Stimulated activated naive CD8-positive, alpha-beta T cell treated with anti-CD3 and anti-CD28 coated beads, Interleukin-15, amount 100 ng/mL, for 72 hours (primary cell): ENCODE measurements around the gene MGLL.

Experiments
- ATAC-seq: fragments of 150-1000 bp; cut with Tn5 transposase; 2 replicates; pipeline ENCODE4 v1.10.0; 2021; ENCODE audit warnings: mild to moderate bottlenecking, moderate library complexity
- DNase-seq, 2 donors: peaks; one replicate each; pipeline ENCODE4 v3.0.0; 2021 to 2022
- H3K27ac Mint-ChIP-seq, 2 donors: one replicate each; pipeline ENCODE4 v1.8.0; 2022; ENCODE audit warnings: mild to moderate bottlenecking in 2 of 2, mixed read lengths in 2 of 2, moderate library complexity in 2 of 2
- H3K27me3 Mint-ChIP-seq: one replicate; pipeline ENCODE4 v1.8.0; 2022; ENCODE audit warnings: mixed read lengths
- H3K4me1 Mint-ChIP-seq: one replicate; pipeline ENCODE4 v1.8.0; 2022; ENCODE audit warnings: mild to moderate bottlenecking, mixed read lengths
- H3K4me3 Mint-ChIP-seq, 2 donors: one replicate each; pipeline ENCODE4 v1.8.0; 2022; ENCODE audit warnings: mild to moderate bottlenecking in 2 of 2, mixed read lengths in 2 of 2, moderate library complexity in 1 of 2
- H3K9me3 Mint-ChIP-seq, 2 donors: one replicate each; pipeline ENCODE4 v1.8.0; 2022; ENCODE audit warnings: mixed read lengths in 2 of 2

Gene MGLL

DNA sequence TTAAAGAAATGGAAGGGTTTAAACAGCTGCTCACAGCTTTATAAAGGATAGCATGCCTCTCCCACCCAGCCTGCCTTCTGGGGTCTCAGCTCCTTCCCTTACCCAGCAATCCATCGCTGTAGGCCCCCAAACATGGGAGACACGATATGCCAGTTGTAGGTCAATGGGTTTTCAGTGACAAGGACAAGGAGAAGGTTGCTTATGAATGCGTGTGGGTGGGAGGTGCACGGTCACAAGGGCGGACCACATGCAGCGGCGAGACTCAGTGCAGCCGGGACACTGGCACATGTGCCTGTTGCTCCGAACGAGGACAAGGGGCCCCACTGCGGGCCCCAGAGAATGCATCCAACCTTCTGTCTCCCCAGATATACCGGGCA is 67.0 kb downstream of the MGLL start:
- ATAC-seq (no peak), DNase-seq (no peak)
- Mint-ChIP-seq H3K27ac (peak overlapping the region in 1 of 2 donors; percentile 35), H3K27me3 (peaks cover 18% of the 10 kb centered on the region), H3K4me3 (peak overlapping the region; percentile 62 to 71), H3K4me1 (peaks cover 41% of the 10 kb centered on the region), H3K9me3 (no peaks in the 10 kb centered on the region)

DNA sequence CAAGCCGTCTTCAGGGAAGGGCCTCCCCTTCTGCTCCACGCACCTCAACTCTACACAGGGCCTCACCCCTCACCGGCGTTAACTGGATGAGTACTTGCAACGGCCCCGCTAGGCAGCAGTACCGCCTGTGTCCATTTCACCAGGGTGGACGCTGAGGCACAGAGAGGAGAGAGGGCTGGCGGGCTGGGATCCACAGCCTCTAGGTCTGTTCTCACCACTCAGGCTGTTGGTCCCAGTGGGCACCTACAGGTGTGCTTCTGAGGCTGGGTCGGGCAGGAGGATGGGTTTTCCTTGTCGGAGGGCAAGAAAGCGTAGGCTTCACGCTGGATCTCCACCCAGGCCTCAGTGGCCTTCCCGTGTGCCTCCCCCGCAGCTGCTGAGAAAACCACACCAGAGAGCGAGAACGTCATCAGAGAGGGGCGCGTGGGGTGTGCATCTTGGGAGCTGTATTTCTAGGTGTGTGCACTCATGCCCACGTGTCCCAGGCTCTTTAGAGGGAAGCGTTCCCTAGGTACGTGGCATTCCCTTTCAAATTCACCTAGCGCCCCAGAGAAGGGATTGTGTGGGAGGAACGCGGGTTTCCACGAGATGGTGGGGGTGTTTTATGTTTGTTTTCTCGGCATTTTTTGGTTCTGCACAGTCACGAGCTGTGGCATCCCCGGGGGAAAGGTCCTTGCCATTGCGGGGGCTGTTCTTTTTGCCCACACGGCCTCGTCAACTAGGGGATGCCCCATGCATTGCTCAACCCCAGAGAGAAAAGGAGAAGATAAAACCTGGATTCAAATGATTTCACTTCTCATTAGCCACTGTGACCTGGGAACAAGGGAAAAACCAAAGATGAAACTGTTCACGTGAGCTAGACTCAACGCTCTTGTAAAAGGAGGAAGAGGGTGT is 67.7 kb downstream of the MGLL start:
- Mint-ChIP-seq H3K4me3 (peak overlapping the region; percentile 62 to 71), H3K27me3 (peaks cover 24% of the 10 kb centered on the region), H3K9me3 (no peaks in the 10 kb centered on the region), H3K27ac (peak overlapping the region; percentile 35 to 80), H3K4me1 (peaks cover 48% of the 10 kb centered on the region)
- DNase-seq (peak; percentile 36 to 46), ATAC-seq (peak; percentile 75)

GRCh38 chr3:127753898-127754410 is 68.4 kb downstream of the MGLL start:
- ATAC-seq (peak; percentile 16), DNase-seq (no peak)
- Mint-ChIP-seq H3K4me1 (peaks cover 49% of the 10 kb centered on the region), H3K9me3 (no peaks in the 10 kb centered on the region), H3K27ac (peak overlapping the region in 1 of 2 donors; percentile 80), H3K27me3 (peaks cover 24% of the 10 kb centered on the region), H3K4me3 (peak overlapping the region; percentile 62 to 71)

GRCh38 chr3:127753338-127753737 is 69.0 kb downstream of the MGLL start:
- Mint-ChIP-seq H3K9me3 (no peaks in the 10 kb centered on the region), H3K27me3 (peaks cover 24% of the 10 kb centered on the region), H3K27ac (no peak overlapping the region), H3K4me1 (peaks cover 49% of the 10 kb centered on the region), H3K4me3 (no peak overlapping the region)
- no peak for DNase-seq
- no peak for ATAC-seq

DNA sequence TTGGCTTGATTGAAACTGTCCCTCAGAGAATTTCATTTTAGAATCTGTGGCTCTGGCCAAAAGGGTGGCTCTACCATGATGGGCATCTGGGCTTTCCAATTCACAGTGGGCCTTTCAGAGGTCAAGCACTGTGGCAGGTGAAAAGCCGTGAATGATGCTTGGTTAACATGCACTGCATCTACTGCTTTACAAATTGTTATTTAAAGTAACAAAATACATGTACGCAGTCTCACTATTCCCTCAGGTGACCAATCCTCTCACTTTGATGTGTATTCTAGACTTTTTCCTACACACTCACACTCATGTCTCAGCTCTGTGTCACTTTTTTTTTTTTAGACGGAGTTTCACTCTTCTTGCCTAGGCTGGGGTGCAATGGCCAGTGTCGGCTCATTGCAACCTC is 70.5 kb downstream of the MGLL start:
- peaks cover 24% of the 10 kb centered on the region for H3K27me3 Mint-ChIP-seq
- H3K4me3 Mint-ChIP-seq: no peak overlapping the region
- no peak overlapping the region for H3K27ac Mint-ChIP-seq
- H3K4me1 Mint-ChIP-seq: peaks cover 49% of the 10 kb centered on the region
- H3K9me3 Mint-ChIP-seq: no peaks in the 10 kb centered on the region
- no peak for DNase-seq
- no peak for ATAC-seq

GRCh38 chr3:127751163-127751621 is 71.1 kb downstream of the MGLL start:
- no peaks in the 10 kb centered on the region for H3K9me3 Mint-ChIP-seq
- H3K4me1 Mint-ChIP-seq: peaks cover 45% of the 10 kb centered on the region
- DNase-seq (no peak), ATAC-seq (no peak)
- H3K4me3 Mint-ChIP-seq: no peak overlapping the region
- peaks cover 24% of the 10 kb centered on the region for H3K27me3 Mint-ChIP-seq
- no peak overlapping the region for H3K27ac Mint-ChIP-seq

- Mint-ChIP-seq H3K27me3 (peaks cover 24% of the 10 kb centered on the region), H3K4me1 (peaks cover 37% of the 10 kb centered on the region), H3K27ac (no peak overlapping the region), H3K4me3 (no peak overlapping the region), H3K9me3 (no peaks in the 10 kb centered on the region)
- DNase-seq: peak in 1 of 2 donors; percentile 22
- ATAC-seq: peak; percentile 58
These were observed 71.9 kb downstream of the MGLL start for GRCh38 chr3:127750226-127751031.

DNA sequence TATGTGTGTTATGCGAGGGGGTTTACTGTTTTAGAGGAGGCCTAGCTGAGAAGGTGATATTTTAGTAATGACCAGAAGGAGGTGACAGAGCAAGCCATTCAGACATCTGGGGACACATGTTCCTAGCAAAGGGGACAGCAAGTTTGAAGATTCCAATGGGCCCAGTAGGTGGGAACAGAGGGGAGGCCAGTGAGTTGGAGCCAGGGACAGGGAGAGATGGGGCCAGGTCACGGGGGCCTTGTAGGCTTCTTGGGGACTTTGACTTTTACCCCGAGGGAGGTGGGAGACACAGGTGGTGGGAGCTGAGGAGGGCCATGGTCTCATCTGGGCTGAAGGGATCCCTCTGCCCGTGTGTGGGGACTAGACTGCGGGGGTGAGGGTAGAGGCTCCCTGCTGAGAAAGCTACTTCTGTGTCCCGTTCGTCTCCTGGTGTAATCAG is 72.5 kb downstream of the MGLL start:
- no peak for DNase-seq
- Mint-ChIP-seq H3K27ac (no peak overlapping the region), H3K27me3 (peaks cover 24% of the 10 kb centered on the region), H3K4me3 (no peak overlapping the region), H3K4me1 (peaks cover 31% of the 10 kb centered on the region), H3K9me3 (no peaks in the 10 kb centered on the region)
- ATAC-seq: no peak

DNA sequence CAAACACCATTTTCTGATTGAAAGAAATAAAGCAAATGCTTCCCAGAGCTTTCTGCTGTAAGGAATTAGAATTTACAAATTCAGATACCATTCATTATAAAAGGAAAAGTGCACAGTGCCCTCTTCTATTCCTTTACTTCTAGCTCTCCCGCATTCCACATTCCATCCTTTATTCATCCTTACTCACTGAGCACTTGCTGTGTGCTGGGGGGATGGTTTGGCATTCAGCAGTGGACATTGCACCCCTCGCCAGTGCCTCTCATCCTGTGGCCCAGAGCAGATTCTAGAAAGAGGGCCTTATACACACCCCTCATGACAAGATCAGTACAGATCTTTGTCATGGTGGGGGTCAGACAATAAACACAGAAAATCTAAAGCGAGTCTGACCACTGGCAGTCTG is 73.0 kb downstream of the MGLL start:
- H3K27me3 Mint-ChIP-seq: peaks cover 24% of the 10 kb centered on the region
- ATAC-seq (no peak), DNase-seq (no peak)
- H3K4me1 Mint-ChIP-seq: peaks cover 26% of the 10 kb centered on the region
- no peak overlapping the region for H3K27ac Mint-ChIP-seq
- H3K4me3 Mint-ChIP-seq: no peak overlapping the region
- H3K9me3 Mint-ChIP-seq: no peaks in the 10 kb centered on the region

GRCh38 chr3:127748754-127749327 is 73.5 kb downstream of the MGLL start:
- H3K4me1 Mint-ChIP-seq: peaks cover 21% of the 10 kb centered on the region
- H3K4me3 Mint-ChIP-seq: no peak overlapping the region
- ATAC-seq (no peak), DNase-seq (no peak)
- no peaks in the 10 kb centered on the region for H3K9me3 Mint-ChIP-seq
- no peak overlapping the region for H3K27ac Mint-ChIP-seq
- peaks cover 24% of the 10 kb centered on the region for H3K27me3 Mint-ChIP-seq

DNA sequence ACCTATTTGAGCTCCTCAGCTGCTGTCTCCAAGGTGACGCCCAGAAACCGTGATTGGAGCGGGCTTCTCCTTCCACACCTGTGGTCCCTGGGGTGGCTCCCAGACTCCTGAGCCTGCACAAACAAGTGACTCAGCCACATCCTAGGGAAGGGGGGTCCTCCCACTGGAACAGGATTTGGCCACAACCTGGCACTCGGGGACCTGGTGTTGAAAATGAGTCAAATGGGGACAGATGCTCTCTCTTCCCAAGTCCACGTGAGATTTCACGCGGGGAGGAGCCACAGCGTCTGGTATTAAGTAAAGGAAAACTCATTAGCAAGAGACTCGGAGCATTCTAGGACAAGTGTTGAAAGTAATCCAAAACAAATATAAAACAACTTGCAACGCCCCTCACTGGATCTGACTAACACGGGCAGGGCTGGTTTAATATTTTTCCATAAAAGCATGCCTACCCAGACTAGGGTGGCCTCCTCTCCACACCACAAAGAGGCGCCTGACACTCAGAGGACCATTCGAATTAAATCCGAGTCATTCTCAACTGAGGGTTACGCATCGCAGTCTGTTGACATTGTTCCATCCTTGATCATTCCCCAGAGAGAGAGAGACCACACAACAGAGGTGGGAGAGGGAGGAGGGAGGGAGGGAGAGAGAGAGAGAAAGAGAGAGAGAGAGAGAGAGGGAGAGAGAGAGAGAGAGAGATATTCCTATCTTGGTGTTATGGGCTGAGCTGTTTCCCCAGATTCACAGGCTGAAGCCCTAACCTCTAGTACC is 74.4 kb downstream of the MGLL start:
- Mint-ChIP-seq H3K27ac (no peak overlapping the region), H3K4me1 (peaks cover 20% of the 10 kb centered on the region), H3K27me3 (peaks cover 27% of the 10 kb centered on the region), H3K4me3 (no peak overlapping the region), H3K9me3 (no peaks in the 10 kb centered on the region)
- DNase-seq (no peak), ATAC-seq (no peak)

- peak overlapping the region in 1 of 2 donors; percentile 54 for H3K27ac Mint-ChIP-seq
- DNase-seq (no peak), ATAC-seq (no peak)
- H3K4me1 Mint-ChIP-seq: peaks cover 20% of the 10 kb centered on the region
- H3K27me3 Mint-ChIP-seq: peaks cover 27% of the 10 kb centered on the region
- H3K9me3 Mint-ChIP-seq: no peaks in the 10 kb centered on the region
- H3K4me3 Mint-ChIP-seq: no peak overlapping the region
These were observed 75.2 kb downstream of the MGLL start for GRCh38 chr3:127747066-127747465.

GRCh38 chr3:127746400-127747057 is 75.8 kb downstream of the MGLL start:
- Mint-ChIP-seq H3K4me1 (peaks cover 20% of the 10 kb centered on the region), H3K27me3 (peaks cover 27% of the 10 kb centered on the region), H3K4me3 (no peak overlapping the region), H3K27ac (no peak overlapping the region), H3K9me3 (no peaks in the 10 kb centered on the region)
- DNase-seq: no peak
- no peak for ATAC-seq

DNA sequence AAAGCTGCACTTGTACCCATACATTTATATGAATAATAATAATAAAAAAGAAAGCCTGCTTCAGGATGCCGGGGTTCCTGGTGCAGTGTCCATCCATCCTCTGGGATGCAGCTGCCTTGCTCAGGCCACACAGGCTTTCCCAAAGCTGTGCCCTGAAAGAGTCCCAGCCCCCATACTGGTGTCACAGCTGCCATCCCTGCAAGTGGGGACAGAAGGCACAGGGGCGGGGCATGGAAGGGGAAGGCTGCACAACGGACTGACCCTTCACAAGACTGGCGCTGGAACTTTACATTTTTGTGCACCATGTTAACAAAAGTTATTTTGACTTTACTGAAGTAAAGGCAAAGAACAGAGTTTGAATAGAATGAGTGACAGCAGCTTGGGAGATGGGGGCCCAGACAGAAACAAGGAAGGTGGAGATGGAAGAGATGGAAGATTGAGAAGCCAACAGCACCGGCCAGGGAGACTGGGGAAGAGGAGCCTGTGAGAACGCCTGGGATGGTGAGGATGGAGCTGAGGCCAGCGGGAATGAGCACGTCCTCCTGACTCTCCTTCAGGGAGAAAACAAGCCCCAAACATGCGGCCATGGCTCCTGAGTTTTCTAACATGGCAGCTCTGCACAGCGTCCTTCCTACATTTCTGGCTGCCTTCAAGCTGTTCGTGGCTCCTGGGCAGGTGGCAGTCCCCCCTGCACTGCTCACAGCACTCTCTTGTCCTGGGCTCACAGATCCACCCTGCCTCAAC is 76.5 kb downstream of the MGLL start:
- H3K27ac Mint-ChIP-seq: no peak overlapping the region
- H3K4me3 Mint-ChIP-seq: no peak overlapping the region
- no peak for ATAC-seq
- peaks cover 14% of the 10 kb centered on the region for H3K4me1 Mint-ChIP-seq
- H3K27me3 Mint-ChIP-seq: peaks cover 25% of the 10 kb centered on the region
- H3K9me3 Mint-ChIP-seq: no peaks in the 10 kb centered on the region
- DNase-seq: no peak
